Stomach (tissue), 4 donors: ENCODE data around the gene DNAH3.

Source experiments
- CTCF ChIP-seq, 7 experiments: fragments of 450-650 bp in 4 of 7; fragments of 200-600 bp in 3 of 7; sonication (generic) in 3 of 7; IDR thresholded peaks; one replicate each; pipeline ENCODE4 v1.5.1; 2016 to 2019; ENCODE audit warnings: antibody characterized with exemption in 7 of 7, control low read depth in 2 of 7, mild to moderate bottlenecking in 1 of 7
- POLR2AphosphoS5 ChIP-seq, 3 donors: sonication (generic); formaldehyde crosslinking; IDR thresholded peaks; one replicate each; pipeline ENCODE4 v1.6.1; 2016; ENCODE audit warnings: antibody characterized with exemption in 3 of 3

DNA sequence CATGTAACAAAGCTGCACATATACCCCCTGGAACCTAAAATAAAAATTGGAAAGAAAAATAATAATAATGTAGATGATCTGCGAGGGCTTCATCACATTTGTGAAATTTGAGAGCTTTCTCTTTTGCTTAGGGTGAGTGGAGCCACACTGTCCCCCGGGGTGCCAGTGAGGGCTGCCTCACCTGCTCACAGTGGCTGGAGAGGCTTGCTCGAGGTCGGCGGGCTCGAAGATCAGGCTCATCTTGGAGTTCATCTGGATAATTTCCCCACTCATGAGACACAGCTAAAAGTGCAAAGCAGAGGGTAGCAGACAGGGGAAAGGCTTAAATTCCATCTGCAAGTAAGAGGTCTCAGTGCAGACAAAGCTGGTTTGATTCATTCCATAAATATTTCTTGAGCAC, 123.8 kb downstream of the DNAH3 start:
- TF ChIP-seq CTCF (IDR thresholded peaks at IDR 0.05) (no peak), POLR2AphosphoS5 (IDR thresholded peaks at IDR 0.05) (no peak)
